SK-N-SH (cell line): ENCODE data around the gene FOXP1.

Source experiments
- ELF1 ChIP-seq: IDR thresholded peaks from 2 replicates; pipeline ENCODE4 v1.4.0; 2012
- EP300 ChIP-seq, 2 experiments: IDR thresholded peaks; 2 replicates each; pipeline versions ENCODE4 v1.4.0 to v1.6.1; 2012; ENCODE audit warnings: borderline replicate concordance in 1 of 2, low read depth in 1 of 2, low read length in 1 of 2
- EZH2phosphoT487 ChIP-seq: fragments of 200-600 bp; sonication (generic); IDR thresholded peaks from 2 replicates; pipeline ENCODE4 v1.6.1; 2017; ENCODE audit warnings: low read depth, mixed run types, mild to moderate bottlenecking, antibody characterized with exemption, moderate library complexity, borderline replicate concordance
- GATA2 ChIP-seq: sonication (generic); formaldehyde crosslinking; IDR thresholded peaks from 2 replicates; pipeline ENCODE4 v1.5.0; 2020; ENCODE audit warnings: mild to moderate bottlenecking, missing genetic modification reagents
- MXI1 ChIP-seq: IDR thresholded peaks from 2 replicates; pipeline ENCODE4 v1.6.1; 2012; ENCODE audit warnings: mild to moderate bottlenecking, low read depth, low read length, improper control_type of control experiment
- POLR2AphosphoS5 ChIP-seq: IDR thresholded peaks from 2 replicates; pipeline ENCODE4 v1.6.1; 2012; ENCODE audit warnings: low read depth, low read length
- SMC3 ChIP-seq: IDR thresholded peaks from 2 replicates; pipeline ENCODE4 v1.6.1; 2012; ENCODE audit warnings: low read depth, low read length, improper control_type of control experiment
- TAF1 ChIP-seq: IDR thresholded peaks from 2 replicates; pipeline ENCODE4 v1.6.1; 2012; ENCODE audit warnings: low read depth, mild to moderate bottlenecking, low read length, moderate library complexity, borderline replicate concordance
- TF ChIP-seq, protein P1 (sequence below): fragments of 200-600 bp; sonication (generic); IDR thresholded peaks from 2 replicates; pipeline ENCODE4 v1.6.1; 2017; ENCODE audit warnings: antibody characterized with exemption, mild to moderate bottlenecking, moderate library complexity
- TF ChIP-seq, protein P2 (sequence below): fragments of 150-350 bp; IDR thresholded peaks from 2 replicates; pipeline ENCODE4 v1.6.1; 2017; ENCODE audit warnings: antibody characterized with exemption, low read length, low read depth, borderline replicate concordance

DNA sequence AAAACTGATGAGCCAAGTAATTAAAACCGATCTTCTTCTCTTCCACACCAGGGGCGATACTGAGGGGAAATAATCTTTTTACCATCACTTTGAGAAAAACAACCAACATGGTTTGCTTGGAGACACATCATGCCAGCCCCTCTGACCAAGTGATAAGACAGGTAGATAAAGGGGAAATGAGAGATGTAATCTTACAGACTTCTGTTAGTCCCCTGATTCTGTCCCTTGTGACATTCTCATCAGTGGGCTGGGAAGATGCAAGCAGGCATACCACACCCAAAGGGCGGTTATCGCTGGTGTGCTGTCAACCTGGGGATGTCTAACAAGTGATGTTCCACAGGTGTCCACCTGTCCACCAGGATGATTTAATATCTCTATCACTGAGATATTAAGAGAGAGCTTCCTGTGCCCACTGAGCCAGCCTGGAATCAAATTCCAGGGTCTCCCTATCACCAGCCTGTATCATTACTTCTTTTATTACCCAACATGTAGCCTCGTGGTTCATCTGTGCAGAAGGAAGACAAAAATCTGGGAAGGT is 315.0 kb downstream of the FOXP1 start:
- TF ChIP-seq EZH2phosphoT487 (no peak), ELF1 (no peak), EP300 (IDR thresholded peaks at IDR 0.05; ENCODE audit: borderline replicate concordance in 1 of 2, low read depth in 1 of 2, low read length in 1 of 2) (no peak), POLR2AphosphoS5 (no peak), MXI1 (no peak), TAF1 (no peak), GATA2 (CRISPR knock-in tag) (no peak), SMC3 (no peak)
- TF ChIP-seq, protein P1, sequence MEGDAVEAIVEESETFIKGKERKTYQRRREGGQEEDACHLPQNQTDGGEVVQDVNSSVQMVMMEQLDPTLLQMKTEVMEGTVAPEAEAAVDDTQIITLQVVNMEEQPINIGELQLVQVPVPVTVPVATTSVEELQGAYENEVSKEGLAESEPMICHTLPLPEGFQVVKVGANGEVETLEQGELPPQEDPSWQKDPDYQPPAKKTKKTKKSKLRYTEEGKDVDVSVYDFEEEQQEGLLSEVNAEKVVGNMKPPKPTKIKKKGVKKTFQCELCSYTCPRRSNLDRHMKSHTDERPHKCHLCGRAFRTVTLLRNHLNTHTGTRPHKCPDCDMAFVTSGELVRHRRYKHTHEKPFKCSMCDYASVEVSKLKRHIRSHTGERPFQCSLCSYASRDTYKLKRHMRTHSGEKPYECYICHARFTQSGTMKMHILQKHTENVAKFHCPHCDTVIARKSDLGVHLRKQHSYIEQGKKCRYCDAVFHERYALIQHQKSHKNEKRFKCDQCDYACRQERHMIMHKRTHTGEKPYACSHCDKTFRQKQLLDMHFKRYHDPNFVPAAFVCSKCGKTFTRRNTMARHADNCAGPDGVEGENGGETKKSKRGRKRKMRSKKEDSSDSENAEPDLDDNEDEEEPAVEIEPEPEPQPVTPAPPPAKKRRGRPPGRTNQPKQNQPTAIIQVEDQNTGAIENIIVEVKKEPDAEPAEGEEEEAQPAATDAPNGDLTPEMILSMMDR, result no peak
- TF ChIP-seq, protein P2, sequence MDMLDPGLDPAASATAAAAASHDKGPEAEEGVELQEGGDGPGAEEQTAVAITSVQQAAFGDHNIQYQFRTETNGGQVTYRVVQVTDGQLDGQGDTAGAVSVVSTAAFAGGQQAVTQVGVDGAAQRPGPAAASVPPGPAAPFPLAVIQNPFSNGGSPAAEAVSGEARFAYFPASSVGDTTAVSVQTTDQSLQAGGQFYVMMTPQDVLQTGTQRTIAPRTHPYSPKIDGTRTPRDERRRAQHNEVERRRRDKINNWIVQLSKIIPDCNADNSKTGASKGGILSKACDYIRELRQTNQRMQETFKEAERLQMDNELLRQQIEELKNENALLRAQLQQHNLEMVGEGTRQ, result no peak
